Subcutaneous adipose tissue (tissue), 4 donors: ENCODE results near the gene CNTN1. TPM values are rescaled to one million over a fixed set of nuclear protein-coding genes. Genes with fewer than 3 reads are reported as not detected.

Experiments used
- CTCF ChIP-seq: fragments of 450-650 bp; IDR thresholded peaks from one replicate; pipeline ENCODE4 v1.5.1; 2016; ENCODE audit warnings: low read depth, mild to moderate bottlenecking, control low read depth, antibody characterized with exemption, moderate library complexity
- total RNA-seq, 4 donors: library from RNA; depleted of rRNA; stranded (reverse); fragments of >200 nt; gene quantifications; one replicate each; pipeline ENCODE4 v1.1.0, GENCODE V29; 2016

The CNTN1 gene
- total RNA-seq, 4 donors from 2014 or later, result 0.57 to 2.2 (median 1.0) TPM

- no peak for TF ChIP-seq CTCF
Measured at GRCh38 chr12:41061192-41061591, 369.0 kb downstream of the CNTN1 start.

GRCh38 chr12:41064411-41064810, 372.2 kb downstream of the CNTN1 start:
- TF ChIP-seq CTCF, result no peak

GRCh38 chr12:41067941-41068645, 375.9 kb downstream of the CNTN1 start:
- TF ChIP-seq CTCF, result no peak

- TF ChIP-seq CTCF, result no peak
Measured at GRCh38 chr12:41073633-41074472, 381.6 kb downstream of the CNTN1 start.

- TF ChIP-seq CTCF, result no peak
Measured at GRCh38 chr12:41074473-41074769, 382.2 kb downstream of the CNTN1 start.

GRCh38 chr12:41076114-41076513, 383.9 kb downstream of the CNTN1 start:
- no peak for TF ChIP-seq CTCF

- TF ChIP-seq CTCF, result no peak
Measured at GRCh38 chr12:41089438-41089837, 397.2 kb downstream of the CNTN1 start.
